ENCODE results near the gene MS4A3. TPM values are rescaled to one million over a fixed set of nuclear protein-coding genes. Genes with fewer than 3 reads are reported as not detected.

The MS4A3 gene
- total RNA-seq, 1 experiment from 2014 or later: not detected

- H4K5ac ChIP-seq (ENCODE audit: insufficient read length, low read depth, low read length): no peak overlapping the region
- Mint-ChIP-seq H3K9me3 (peaks cover 0 to 3% of the 10 kb centered on the region in 2 experiments; a peak in 1 of 5 replicates), H3K36me3 (ENCODE audit: insufficient read depth in 1 of 3, low read depth in 3 of 3) (peaks cover 0 to 3% (median 0%) of the 10 kb centered on the region in 3 experiments; a peak in 1 of 7 replicates), H3K27me3 (ENCODE audit: low read depth) (no peaks in the 10 kb centered on the region), H3K4me1 (no peaks in the 10 kb centered on the region), H3K27ac (no peak overlapping the region), H3K4me3 (no peak overlapping the region)
- no peak overlapping the region for H3K9ac ChIP-seq (ENCODE audit: extremely low read depth, insufficient read length, low read length)
- H2BK20ac ChIP-seq (ENCODE audit: low read depth, low read length, poor library complexity, severe bottlenecking): no peak overlapping the region
- H4K20me1 ChIP-seq (ENCODE audit: control insufficient read depth, insufficient read depth, insufficient read length): no peaks in the 10 kb centered on the region
- no peaks in the 10 kb centered on the region; the same call in 1 of the 2 replicates for H3K27me3 ChIP-seq (ENCODE audit: insufficient read depth, low read length)
- no peak overlapping the region for H4K8ac ChIP-seq (replicated peaks; ENCODE audit: insufficient read length, low read depth, low read length)
- WGBS (ENCODE audit: extremely low coverage, insufficient read length, low lambda C conversion rate): no CpG with 5 or more reads among the region's 1 CpG
- H3K9me3 ChIP-seq (ENCODE audit: control insufficient read depth, low read depth, low read length): no peaks in the 10 kb centered on the region
- no peak overlapping the region for H3T11ph ChIP-seq (ENCODE audit: low read length)
- no peaks in the 10 kb centered on the region for H3K79me2 ChIP-seq (ENCODE audit: insufficient read depth, low read length)
- H3K79me1 ChIP-seq (ENCODE audit: insufficient read depth, low read depth, low read length, poor library complexity, severe bottlenecking): no peaks in the 10 kb centered on the region
- H3K4me1 ChIP-seq (ENCODE audit: insufficient read depth, low read length): no peaks in the 10 kb centered on the region
- H3K18ac ChIP-seq (ENCODE audit: insufficient read length, low read depth, low read length): no peak overlapping the region
- no peak overlapping the region for H2AK5ac ChIP-seq (ENCODE audit: insufficient read length, low read length)
- no peak overlapping the region for H3K27ac ChIP-seq (ENCODE audit: insufficient read length, low read depth, low read length)
- no peak overlapping the region for H2BK5ac ChIP-seq (ENCODE audit: insufficient read length, low read length)
- no peak overlapping the region for H3K56ac ChIP-seq (ENCODE audit: insufficient read length, low read depth, low read length)
- H3K23ac ChIP-seq (ENCODE audit: insufficient read length, low read depth, low read length): no peak overlapping the region
- no peak overlapping the region for H3K4me2 ChIP-seq (ENCODE audit: insufficient read depth, insufficient read length, low read length)
- no peak overlapping the region for H2BK15ac ChIP-seq (ENCODE audit: low read depth, low read length)
- DNase-seq: no peak
- no peak overlapping the region for H4K91ac ChIP-seq (ENCODE audit: insufficient read length, low read depth, low read length)
- H3K23me2 ChIP-seq (ENCODE audit: insufficient read length, low read depth, low read length, poor library complexity, severe bottlenecking): no peaks in the 10 kb centered on the region
- no peak overlapping the region for H2BK12ac ChIP-seq (ENCODE audit: insufficient read length, low read depth, low read length)
- H2BK120ac ChIP-seq (ENCODE audit: low read depth, low read length, poor library complexity, severe bottlenecking): no peak overlapping the region
- H3K4ac ChIP-seq (ENCODE audit: low read depth, low read length): no peak overlapping the region
- H3K14ac ChIP-seq (ENCODE audit: insufficient read depth, low read length): no peak overlapping the region
- H2AFZ ChIP-seq (ENCODE audit: low read length): no peak overlapping the region
- TF ChIP-seq, protein P1, sequence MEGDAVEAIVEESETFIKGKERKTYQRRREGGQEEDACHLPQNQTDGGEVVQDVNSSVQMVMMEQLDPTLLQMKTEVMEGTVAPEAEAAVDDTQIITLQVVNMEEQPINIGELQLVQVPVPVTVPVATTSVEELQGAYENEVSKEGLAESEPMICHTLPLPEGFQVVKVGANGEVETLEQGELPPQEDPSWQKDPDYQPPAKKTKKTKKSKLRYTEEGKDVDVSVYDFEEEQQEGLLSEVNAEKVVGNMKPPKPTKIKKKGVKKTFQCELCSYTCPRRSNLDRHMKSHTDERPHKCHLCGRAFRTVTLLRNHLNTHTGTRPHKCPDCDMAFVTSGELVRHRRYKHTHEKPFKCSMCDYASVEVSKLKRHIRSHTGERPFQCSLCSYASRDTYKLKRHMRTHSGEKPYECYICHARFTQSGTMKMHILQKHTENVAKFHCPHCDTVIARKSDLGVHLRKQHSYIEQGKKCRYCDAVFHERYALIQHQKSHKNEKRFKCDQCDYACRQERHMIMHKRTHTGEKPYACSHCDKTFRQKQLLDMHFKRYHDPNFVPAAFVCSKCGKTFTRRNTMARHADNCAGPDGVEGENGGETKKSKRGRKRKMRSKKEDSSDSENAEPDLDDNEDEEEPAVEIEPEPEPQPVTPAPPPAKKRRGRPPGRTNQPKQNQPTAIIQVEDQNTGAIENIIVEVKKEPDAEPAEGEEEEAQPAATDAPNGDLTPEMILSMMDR (conservative IDR thresholded peaks at IDR 0.05): no peak
Measured at GRCh38 chr11:60065801-60066200, 9.3 kb downstream of the MS4A3 start.

All from H9 (cell line).